Measurements from ENCODE around the gene ANXA2.

DNA sequence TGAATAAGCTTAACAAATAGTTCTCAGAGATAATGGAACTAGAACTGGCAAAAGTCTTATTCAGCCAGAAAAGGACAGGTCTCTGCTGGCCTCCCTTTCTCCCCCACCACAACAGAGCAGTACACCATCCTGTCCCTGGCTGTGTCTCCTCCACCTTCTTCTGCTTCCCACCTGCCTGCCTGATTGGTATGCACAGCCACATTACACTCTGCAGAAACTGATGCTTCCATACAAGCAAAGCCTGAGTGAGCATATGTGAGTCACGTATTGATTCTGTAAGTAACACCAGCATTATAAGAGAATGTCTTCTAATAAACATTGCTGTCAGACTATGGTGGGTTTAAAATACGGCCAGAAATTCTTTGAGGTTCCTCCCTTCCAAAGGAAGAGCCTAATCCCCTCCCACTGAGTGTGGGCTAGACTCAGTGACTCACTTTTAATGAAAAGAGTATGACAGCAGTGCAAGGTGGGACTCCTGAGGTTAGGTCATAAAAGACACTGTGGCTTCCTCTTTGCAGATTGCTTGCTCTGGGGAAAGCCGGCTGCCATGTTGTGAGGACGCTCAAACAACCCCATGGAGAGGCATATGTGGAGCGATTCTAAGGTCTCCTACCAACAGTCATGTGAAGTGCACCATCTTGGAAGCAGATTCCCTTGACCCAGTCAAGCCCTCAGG, 44.4 kb downstream of the ANXA2 start:
- TF ChIP-seq EZH2phosphoT487 (IDR thresholded peaks at IDR 0.05; ENCODE audit: borderline replicate concordance, low read depth, low read length), result no peak
- no peak for TF ChIP-seq CTCF (conservative IDR thresholded peaks at IDR 0.05; ENCODE audit: low read length)
